Thyroid gland (tissue), 4 donors: ENCODE data around the gene TMPRSS4.

Experiments
- CTCF ChIP-seq, 6 experiments: fragments of 200-600 bp in 3 of 6; fragments of 450-650 bp in 3 of 6; sonication (generic) in 3 of 6; IDR thresholded peaks; one replicate each; pipeline ENCODE4 v1.5.1; 2016 to 2019; ENCODE audit warnings: antibody characterized with exemption in 6 of 6, mild to moderate bottlenecking in 2 of 6, inconsistent platforms in 1 of 6, moderate library complexity in 1 of 6
- POLR2A ChIP-seq, 2 donors: fragments of 450-650 bp; IDR thresholded peaks; one replicate each; pipeline ENCODE4 v1.6.1; 2017; ENCODE audit warnings: antibody characterized with exemption in 2 of 2, mild to moderate bottlenecking in 2 of 2, moderate library complexity in 1 of 2

GRCh38 chr11:118086913-118087768 lies 10.3 kb downstream of the TMPRSS4 start, which contains the start of gene SMIM35:
- TF ChIP-seq CTCF (IDR thresholded peaks at IDR 0.05), result no peak
- TF ChIP-seq POLR2A (IDR thresholded peaks at IDR 0.05), result no peak
